ENCODE measurements around the gene SLC22A2. TPM values are rescaled to one million over a fixed set of nuclear protein-coding genes. Genes with fewer than 3 reads are reported as not detected.

Gene SLC22A2
- total RNA-seq, 5 donors from 2014 or later (not counting 1 experiment from before 2014, with no cell fraction given) = not detected

DNA sequence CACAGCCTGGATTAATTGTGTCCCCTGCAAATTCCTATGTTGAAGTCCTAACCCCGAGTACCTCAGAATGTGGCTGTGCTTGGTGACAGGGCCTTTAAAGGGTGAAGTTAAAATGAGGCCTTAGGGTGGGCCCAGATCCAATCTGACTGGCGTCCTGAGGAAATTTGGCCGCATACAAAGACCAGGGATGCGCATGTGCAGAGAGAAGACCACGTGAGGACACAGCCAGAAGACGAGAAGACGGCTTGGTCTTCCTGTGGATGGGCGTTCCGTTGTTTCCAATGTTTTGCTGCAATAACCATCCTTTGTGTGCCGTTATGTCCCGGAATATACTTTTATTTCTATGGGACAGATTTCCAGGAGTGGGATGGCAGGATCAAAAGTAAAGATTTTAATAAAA, 40.9 kb upstream of the SLC22A2 start:
- CTCF ChIA-PET = no interaction called here

DNA sequence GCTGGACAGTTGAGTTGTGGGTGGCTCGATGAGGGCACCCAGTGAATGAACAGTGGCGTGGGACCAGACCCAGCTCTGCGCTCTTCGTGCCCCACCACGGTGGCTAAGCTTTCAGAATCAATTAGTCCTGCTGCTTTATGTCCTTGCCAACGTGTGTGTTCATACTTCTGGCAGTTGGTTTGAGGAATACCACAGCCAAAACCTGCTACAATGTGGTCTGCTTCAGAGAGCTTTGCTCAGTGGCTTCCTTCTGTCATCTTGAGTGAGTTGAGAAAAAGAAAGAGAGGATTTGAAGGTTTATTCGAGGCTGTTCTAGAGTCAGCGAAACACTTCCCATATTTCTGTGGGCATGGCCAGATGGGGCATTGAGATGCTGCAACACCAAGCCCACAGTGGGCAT, 39.5 kb upstream of the SLC22A2 start:
- Histone ChIP-seq H3K27ac (ENCODE audit: low read length) (no peak overlapping the region), H3K27me3 (replicated peaks in 1 of 2; ENCODE audit: control insufficient read depth in 2 of 2, extremely low read depth in 1 of 2, insufficient read depth in 2 of 2, low read length in 1 of 2) (peaks cover 0 to 16% of the 10 kb centered on the region in 2 experiments), H3K4me3 (ENCODE audit: control insufficient read depth in 1 of 2, extremely low read depth in 1 of 2, low read length in 1 of 2) (no peak overlapping the region), H3K36me3 (ENCODE audit: control insufficient read depth in 2 of 2, extremely low read depth in 1 of 2, insufficient read depth in 1 of 2, low read length in 1 of 2) (no peaks in the 10 kb centered on the region), H3K9me3 (no peaks in the 10 kb centered on the region), H3K4me1 (ENCODE audit: control insufficient read depth in 1 of 2, extremely low read depth in 1 of 2, insufficient read depth in 2 of 2, low read length in 2 of 2) (no peaks in the 10 kb centered on the region)
- ChIA-PET CTCF (no interaction called here), POLR2A (no interaction called here)
- ATAC-seq (replicated peaks in 1 of 4) (no peak), DNase-seq (no peak)
- Mint-ChIP-seq H3K36me3 (no peaks in the 10 kb centered on the region), H3K27ac (no peak overlapping the region), H3K9me3 (no peaks in the 10 kb centered on the region), H3K4me3 (no peak overlapping the region), H3K4me1 (no peaks in the 10 kb centered on the region), H3K27me3 (peaks cover 8 to 14% of the 10 kb centered on the region in 2 donors)
- 79% methylated on average over 6 of the region's 8 CpGs for WGBS (ENCODE audit: insufficient coverage)

More for the DNA sequence above, 40.9 kb upstream of the SLC22A2 start:
- WGBS (ENCODE audit: insufficient coverage) = 89% methylated on average over 11 of the region's 11 CpGs
- H3K27me3 ChIP-seq (replicated peaks in 1 of 2; ENCODE audit: control insufficient read depth in 2 of 2, extremely low read depth in 1 of 2, insufficient read depth in 2 of 2, low read length in 1 of 2) = peaks cover 0 to 10% of the 10 kb centered on the region in 2 experiments
- no peaks in the 10 kb centered on the region for H3K4me1 Mint-ChIP-seq
- peaks cover 5 to 13% of the 10 kb centered on the region in 2 donors for H3K27me3 Mint-ChIP-seq
- H3K4me3 ChIP-seq (ENCODE audit: control insufficient read depth in 1 of 2, extremely low read depth in 1 of 2, low read length in 1 of 2) = no peak overlapping the region
- H3K27ac Mint-ChIP-seq = no peak overlapping the region
- ATAC-seq (replicated peaks in 1 of 4) (no peak), DNase-seq (no peak)
- no peaks in the 10 kb centered on the region for H3K4me1 ChIP-seq (ENCODE audit: control insufficient read depth in 1 of 2, extremely low read depth in 1 of 2, insufficient read depth in 2 of 2, low read length in 2 of 2)
- POLR2A ChIA-PET = no interaction called here
- no peaks in the 10 kb centered on the region for H3K36me3 ChIP-seq (ENCODE audit: control insufficient read depth in 2 of 2, extremely low read depth in 1 of 2, insufficient read depth in 1 of 2, low read length in 1 of 2)
- no peaks in the 10 kb centered on the region for H3K9me3 Mint-ChIP-seq
- H3K36me3 Mint-ChIP-seq = no peaks in the 10 kb centered on the region
- no peak overlapping the region for H3K27ac ChIP-seq (ENCODE audit: low read length)
- no peak overlapping the region for H3K4me3 Mint-ChIP-seq
- no peaks in the 10 kb centered on the region for H3K9me3 ChIP-seq

DNA sequence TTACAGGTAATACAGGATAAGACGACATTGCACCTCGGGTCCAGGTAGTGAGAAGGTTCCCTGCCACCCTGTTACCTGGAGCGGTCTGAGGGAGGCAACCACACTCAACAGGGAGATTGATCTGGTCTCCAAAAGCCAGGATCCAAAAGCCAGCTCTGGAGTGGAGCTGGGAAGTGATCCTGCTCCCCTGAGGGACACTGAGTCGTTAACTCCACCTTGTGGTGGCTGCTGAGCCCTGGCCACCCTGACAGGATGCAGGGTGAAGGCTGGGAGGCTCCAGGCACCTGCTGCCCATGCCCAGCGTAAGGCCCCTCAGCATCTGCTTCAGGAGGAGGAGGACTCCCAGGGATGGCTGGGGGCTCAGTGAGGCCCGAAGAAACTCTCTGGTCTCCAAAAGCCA, 38.7 kb upstream of the SLC22A2 start:
- no peak for ATAC-seq (replicated peaks in 1 of 4)
- ChIA-PET POLR2A (no interaction called here), CTCF (no interaction called here)
- WGBS (ENCODE audit: insufficient coverage) = 65% methylated on average over 5 of the region's 6 CpGs
- no peak overlapping the region for H3K27ac ChIP-seq (ENCODE audit: low read length)
- H3K36me3 ChIP-seq (ENCODE audit: control insufficient read depth in 2 of 2, extremely low read depth in 1 of 2, insufficient read depth in 1 of 2, low read length in 1 of 2) = no peaks in the 10 kb centered on the region
- Mint-ChIP-seq H3K27ac (no peak overlapping the region), H3K9me3 (no peaks in the 10 kb centered on the region), H3K27me3 (peaks cover 8 to 14% of the 10 kb centered on the region in 2 donors), H3K4me3 (no peak overlapping the region), H3K4me1 (no peaks in the 10 kb centered on the region), H3K36me3 (no peaks in the 10 kb centered on the region)
- H3K9me3 ChIP-seq = no peaks in the 10 kb centered on the region
- peaks cover 0 to 16% of the 10 kb centered on the region in 2 experiments for H3K27me3 ChIP-seq (replicated peaks in 1 of 2; ENCODE audit: control insufficient read depth in 2 of 2, extremely low read depth in 1 of 2, insufficient read depth in 2 of 2, low read length in 1 of 2)
- H3K4me1 ChIP-seq (ENCODE audit: control insufficient read depth in 1 of 2, extremely low read depth in 1 of 2, insufficient read depth in 2 of 2, low read length in 2 of 2) = no peaks in the 10 kb centered on the region
- DNase-seq = no peak
- no peak overlapping the region for H3K4me3 ChIP-seq (ENCODE audit: control insufficient read depth in 1 of 2, extremely low read depth in 1 of 2, low read length in 1 of 2)

- DNase-seq = no peak
- no peaks in the 10 kb centered on the region for H3K36me3 Mint-ChIP-seq
Observed at GRCh38 chr6:160293844-160294243, 35.2 kb upstream of the SLC22A2 start.

DNA sequence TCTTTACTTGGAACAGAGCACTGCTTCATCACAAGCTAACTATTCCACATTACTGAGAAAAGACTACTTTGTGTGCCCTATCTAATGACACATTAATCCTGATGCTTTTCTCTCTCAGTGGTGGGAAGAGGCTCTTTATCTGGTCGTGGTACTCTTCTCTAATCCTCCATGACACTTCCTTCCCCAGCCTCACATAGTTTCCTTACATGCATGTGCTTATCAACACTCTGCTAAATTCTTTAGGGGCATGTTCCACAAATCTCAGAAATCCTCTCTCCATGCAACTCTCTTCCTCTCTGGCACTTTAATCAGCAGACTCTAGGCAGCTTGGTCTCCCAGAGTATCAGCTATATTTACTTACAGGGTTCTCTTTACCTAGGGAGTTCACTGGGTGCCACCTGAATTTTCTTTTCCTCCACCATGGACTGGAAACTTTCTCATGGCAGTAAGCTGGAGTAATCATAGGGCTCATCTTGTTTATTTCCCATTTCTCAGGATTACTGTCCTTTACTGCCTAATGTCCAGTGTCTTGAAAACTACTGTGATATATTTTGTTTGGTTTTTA, 27.0 kb upstream of the SLC22A2 start:
- ATAC-seq (replicated peaks in 1 of 4) = no peak
- WGBS (ENCODE audit: insufficient coverage) = 0% methylated on average over 1 of the region's 1 CpG
- no peaks in the 10 kb centered on the region for H3K27me3 ChIP-seq (replicated peaks in 1 of 2; ENCODE audit: control insufficient read depth in 2 of 2, extremely low read depth in 1 of 2, insufficient read depth in 2 of 2, low read length in 1 of 2)
- peaks cover 41 to 46% of the 10 kb centered on the region in 2 donors for H3K27me3 Mint-ChIP-seq
- no peak overlapping the region for H3K4me3 Mint-ChIP-seq
- DNase-seq = no peak
- no peaks in the 10 kb centered on the region for H3K36me3 ChIP-seq (ENCODE audit: control insufficient read depth in 2 of 2, extremely low read depth in 1 of 2, insufficient read depth in 1 of 2, low read length in 1 of 2)
- H3K4me3 ChIP-seq (ENCODE audit: control insufficient read depth in 1 of 2, extremely low read depth in 1 of 2, low read length in 1 of 2) = no peak overlapping the region
- peaks cover 0 to 4% (median 4%) of the 10 kb centered on the region in 3 donors for H3K9me3 Mint-ChIP-seq
- H3K27ac ChIP-seq (ENCODE audit: low read length) = no peak overlapping the region
- ChIA-PET POLR2A (no interaction called here), CTCF (interaction anchor here in 1 of 2 donors (1.2 kb wide), 1 partner anchor 237 kb away, joined by 3 read pairs; no protein-coding TSS in a partner anchor)
- H3K9me3 ChIP-seq = no peaks in the 10 kb centered on the region
- no peaks in the 10 kb centered on the region for H3K4me1 Mint-ChIP-seq
- H3K27ac Mint-ChIP-seq = no peak overlapping the region
- H3K4me1 ChIP-seq (ENCODE audit: control insufficient read depth in 1 of 2, extremely low read depth in 1 of 2, insufficient read depth in 2 of 2, low read length in 2 of 2) = no peaks in the 10 kb centered on the region
- no peaks in the 10 kb centered on the region for H3K36me3 Mint-ChIP-seq

More at GRCh38 chr6:160293844-160294243, 35.2 kb upstream of the SLC22A2 start:
- Histone ChIP-seq H3K36me3 (ENCODE audit: control insufficient read depth in 2 of 2, extremely low read depth in 1 of 2, insufficient read depth in 1 of 2, low read length in 1 of 2) (no peaks in the 10 kb centered on the region), H3K9me3 (no peaks in the 10 kb centered on the region), H3K27me3 (replicated peaks in 1 of 2; ENCODE audit: control insufficient read depth in 2 of 2, extremely low read depth in 1 of 2, insufficient read depth in 2 of 2, low read length in 1 of 2) (peaks cover 0 to 10% of the 10 kb centered on the region in 2 experiments), H3K4me1 (ENCODE audit: control insufficient read depth in 1 of 2, extremely low read depth in 1 of 2, insufficient read depth in 2 of 2, low read length in 2 of 2) (no peaks in the 10 kb centered on the region), H3K4me3 (ENCODE audit: control insufficient read depth in 1 of 2, extremely low read depth in 1 of 2, low read length in 1 of 2) (no peak overlapping the region), H3K27ac (ENCODE audit: low read length) (no peak overlapping the region)
- no peak for ATAC-seq (replicated peaks in 1 of 4)
- no peaks in the 10 kb centered on the region for H3K4me1 Mint-ChIP-seq
- ChIA-PET POLR2A (no interaction called here), CTCF (no interaction called here)
- H3K27me3 Mint-ChIP-seq = peaks cover 32 to 35% of the 10 kb centered on the region in 2 donors
- H3K27ac Mint-ChIP-seq = no peak overlapping the region
- no peaks in the 10 kb centered on the region for H3K9me3 Mint-ChIP-seq
- 63% methylated on average over 8 of the region's 8 CpGs for WGBS (ENCODE audit: insufficient coverage)
- no peak overlapping the region for H3K4me3 Mint-ChIP-seq

DNA sequence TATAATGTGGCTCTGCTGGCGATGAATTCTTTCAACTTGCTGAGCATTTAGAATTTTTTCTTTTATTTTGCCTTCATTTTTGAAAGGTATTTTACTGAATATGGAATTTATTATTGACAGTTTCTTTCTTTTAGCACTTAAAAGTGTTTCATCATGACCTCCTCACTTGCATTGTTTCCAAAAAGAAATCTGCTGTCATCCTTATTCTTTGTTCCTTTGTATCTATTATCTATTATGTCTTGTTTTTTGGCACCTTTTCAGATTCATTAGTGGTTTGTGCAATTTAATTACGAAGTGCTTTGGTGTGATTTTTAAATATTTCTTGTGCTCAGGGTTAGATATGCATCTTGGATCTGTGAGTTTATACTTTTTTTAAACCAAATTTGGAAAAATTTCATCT, 26.0 kb upstream of the SLC22A2 start:
- no peaks in the 10 kb centered on the region for H3K9me3 ChIP-seq
- no peak overlapping the region for H3K4me3 Mint-ChIP-seq
- POLR2A ChIA-PET = no interaction called here
- H3K36me3 ChIP-seq (ENCODE audit: control insufficient read depth in 2 of 2, extremely low read depth in 1 of 2, insufficient read depth in 1 of 2, low read length in 1 of 2) = no peaks in the 10 kb centered on the region
- H3K4me1 Mint-ChIP-seq = no peaks in the 10 kb centered on the region
- CTCF ChIA-PET = interaction anchor here in 1 of 2 donors (1.2 kb wide), 1 partner anchor 238 kb away, joined by 3 read pairs; no protein-coding TSS in a partner anchor
- DNase-seq (no peak), ATAC-seq (replicated peaks in 1 of 4) (no peak)
- H3K27me3 Mint-ChIP-seq = peaks cover 36 to 39% of the 10 kb centered on the region in 2 donors
- no peak overlapping the region for H3K27ac Mint-ChIP-seq
- H3K9me3 Mint-ChIP-seq = peaks cover 0 to 7% (median 7%) of the 10 kb centered on the region in 3 donors
- no peak overlapping the region for H3K27ac ChIP-seq (ENCODE audit: low read length)
- H3K4me3 ChIP-seq (ENCODE audit: control insufficient read depth in 1 of 2, extremely low read depth in 1 of 2, low read length in 1 of 2) = no peak overlapping the region
- no CpG with 5 or more reads among the region's 2 CpGs for WGBS (ENCODE audit: insufficient coverage)
- no peaks in the 10 kb centered on the region for H3K4me1 ChIP-seq (ENCODE audit: control insufficient read depth in 1 of 2, extremely low read depth in 1 of 2, insufficient read depth in 2 of 2, low read length in 2 of 2)
- no peaks in the 10 kb centered on the region for H3K36me3 Mint-ChIP-seq
- no peaks in the 10 kb centered on the region for H3K27me3 ChIP-seq (replicated peaks in 1 of 2; ENCODE audit: control insufficient read depth in 2 of 2, extremely low read depth in 1 of 2, insufficient read depth in 2 of 2, low read length in 1 of 2)
